Breast epithelium (tissue), 4 donors: ENCODE measurements around the gene RNF166. TPM values are rescaled to one million over a fixed set of nuclear protein-coding genes. Genes with fewer than 3 reads are reported as not detected.

ENCODE experiments used
- DNase-seq, 2 donors: peaks; one replicate each; pipeline ENCODE4 v3.0.0-alpha.2; 2019; ENCODE audit warnings: low spot score in 2 of 2
- H3K27ac ChIP-seq, 2 donors: fragments of 200-600 bp; sonication (generic) in 1 of 2; one replicate each; pipeline ENCODE4 v1.5.1; 2016 to 2019; ENCODE audit warnings: mild to moderate bottlenecking in 1 of 2
- H3K27me3 ChIP-seq, 2 donors: fragments of 200-600 bp; sonication (generic) in 1 of 2; one replicate each; pipeline versions ENCODE4 v1.5.1 to v1.6.0; 2017 to 2019; ENCODE audit warnings: control low read depth in 1 of 2, mild to moderate bottlenecking in 1 of 2
- H3K36me3 ChIP-seq: fragments of 200-600 bp; one replicate; pipeline ENCODE4 v1.5.1; 2019
- H3K4me1 ChIP-seq, 2 donors: fragments of 200-600 bp; sonication (generic); one replicate each; pipeline ENCODE4 v1.5.1; 2016 to 2019; ENCODE audit warnings: control low read depth in 1 of 2
- H3K4me3 ChIP-seq, 3 donors: fragments of 200-600 bp; sonication (generic); 1 replicate in 2 of 3; 2 replicates in 1 of 3; pipeline ENCODE4 v1.5.1; 2016 to 2019; ENCODE audit warnings: mild to moderate bottlenecking in 3 of 3, moderate library complexity in 2 of 3
- H3K9me3 ChIP-seq, 2 donors: fragments of 200-600 bp; sonication (generic) in 1 of 2; one replicate each; pipeline ENCODE4 v1.5.1; 2016 to 2019; ENCODE audit warnings: control low read depth in 1 of 2
- CTCF ChIP-seq, 3 donors: fragments of 450-650 bp; IDR thresholded peaks; one replicate each; pipeline ENCODE4 v1.5.1; 2016 to 2017; ENCODE audit warnings: antibody characterized with exemption in 3 of 3, mild to moderate bottlenecking in 3 of 3, moderate library complexity in 3 of 3
- POLR2A ChIP-seq: fragments of 450-650 bp; IDR thresholded peaks from one replicate; pipeline ENCODE4 v1.6.1; 2016; ENCODE audit warnings: antibody characterized with exemption, mild to moderate bottlenecking, moderate library complexity
- POLR2AphosphoS5 ChIP-seq, 3 donors: sonication (generic); formaldehyde crosslinking; IDR thresholded peaks; one replicate each; pipeline ENCODE4 v1.6.1; 2017; ENCODE audit warnings: antibody characterized with exemption in 3 of 3
- intact Hi-C: fragments of 100-400 bp; cut with DNase I; formaldehyde crosslinking; loops from one replicate; pipeline ENCODE4 v1.15.1; 2023; ENCODE audit warnings: low total_unique reads
- total RNA-seq, 3 donors: library from RNA; depleted of rRNA; stranded (reverse); fragments of >200 nt; gene quantifications; one replicate each; pipeline ENCODE4 v1.1.0, GENCODE V29; 2016

RNF166 gene
- total RNA-seq, 3 donors from 2014 or later: 19.2 to 22.0 (median 21.9) TPM

- Histone ChIP-seq H3K4me3 (peak overlapping the region; percentile 43 to 83 (median 64)), H3K36me3 (no peaks in the 10 kb centered on the region), H3K4me1 (peaks cover 6 to 8% of the 10 kb centered on the region in 2 donors), H3K27me3 (peaks cover 0 to 25% of the 10 kb centered on the region in 2 donors), H3K27ac (no peak overlapping the region), H3K9me3 (no peaks in the 10 kb centered on the region)
- no peak for TF ChIP-seq POLR2AphosphoS5 (IDR thresholded peaks at IDR 0.05)
- peak in 2 of 3 donors; percentile 35 to 39 for TF ChIP-seq CTCF (IDR thresholded peaks at IDR 0.05)
- TF ChIP-seq POLR2A: no peak
- intact Hi-C loops: no loop called here
- no peak for DNase-seq
Observed at GRCh38 chr16:88685156-88686061, 20.8 kb downstream of the RNF166 start.

GRCh38 chr16:88684569-88685155, 21.5 kb downstream of the RNF166 start:
- DNase-seq: no peak
- H3K27me3 ChIP-seq: peaks cover 0 to 21% of the 10 kb centered on the region in 2 donors
- no peaks in the 10 kb centered on the region for H3K9me3 ChIP-seq
- no peaks in the 10 kb centered on the region for H3K36me3 ChIP-seq
- TF ChIP-seq CTCF (IDR thresholded peaks at IDR 0.05) (no peak), POLR2AphosphoS5 (IDR thresholded peaks at IDR 0.05) (no peak), POLR2A (no peak)
- intact Hi-C loops: no loop called here
- H3K4me3 ChIP-seq: no peak overlapping the region
- H3K4me1 ChIP-seq: peaks cover 6 to 8% of the 10 kb centered on the region in 2 donors
- H3K27ac ChIP-seq: no peak overlapping the region

GRCh38 chr16:88681709-88682451, 24.3 kb downstream of the RNF166 start:
- intact Hi-C loops: no loop called here
- no peak overlapping the region for H3K4me3 ChIP-seq
- peaks cover 6 to 8% of the 10 kb centered on the region in 2 donors for H3K4me1 ChIP-seq
- no peak for TF ChIP-seq POLR2A
- TF ChIP-seq CTCF (IDR thresholded peaks at IDR 0.05): no peak
- TF ChIP-seq POLR2AphosphoS5 (IDR thresholded peaks at IDR 0.05): no peak
- H3K27ac ChIP-seq: peak overlapping the region in 1 of 2 donors; percentile 52
- no peak for DNase-seq
- peaks cover 4 to 42% of the 10 kb centered on the region in 2 donors for H3K27me3 ChIP-seq
- no peaks in the 10 kb centered on the region for H3K36me3 ChIP-seq
- H3K9me3 ChIP-seq: no peaks in the 10 kb centered on the region

- TF ChIP-seq POLR2A: no peak
- no peak for TF ChIP-seq CTCF (IDR thresholded peaks at IDR 0.05)
- TF ChIP-seq POLR2AphosphoS5 (IDR thresholded peaks at IDR 0.05): no peak
- Histone ChIP-seq H3K4me3 (no peak overlapping the region), H3K27me3 (peaks cover 4 to 45% of the 10 kb centered on the region in 2 donors), H3K4me1 (peaks cover 6% of the 10 kb centered on the region in 2 donors), H3K27ac (no peak overlapping the region), H3K36me3 (no peaks in the 10 kb centered on the region), H3K9me3 (no peaks in the 10 kb centered on the region)
- intact Hi-C loops: no loop called here
- no peak for DNase-seq
Observed at GRCh38 chr16:88681084-88681680, 25.0 kb downstream of the RNF166 start.
